ENCODE results near the gene PPP2R3B.
A peak's percentile ranks its signal among the peaks of the same experiment; 100 is the strongest.

The PPP2R3B gene, protein sequence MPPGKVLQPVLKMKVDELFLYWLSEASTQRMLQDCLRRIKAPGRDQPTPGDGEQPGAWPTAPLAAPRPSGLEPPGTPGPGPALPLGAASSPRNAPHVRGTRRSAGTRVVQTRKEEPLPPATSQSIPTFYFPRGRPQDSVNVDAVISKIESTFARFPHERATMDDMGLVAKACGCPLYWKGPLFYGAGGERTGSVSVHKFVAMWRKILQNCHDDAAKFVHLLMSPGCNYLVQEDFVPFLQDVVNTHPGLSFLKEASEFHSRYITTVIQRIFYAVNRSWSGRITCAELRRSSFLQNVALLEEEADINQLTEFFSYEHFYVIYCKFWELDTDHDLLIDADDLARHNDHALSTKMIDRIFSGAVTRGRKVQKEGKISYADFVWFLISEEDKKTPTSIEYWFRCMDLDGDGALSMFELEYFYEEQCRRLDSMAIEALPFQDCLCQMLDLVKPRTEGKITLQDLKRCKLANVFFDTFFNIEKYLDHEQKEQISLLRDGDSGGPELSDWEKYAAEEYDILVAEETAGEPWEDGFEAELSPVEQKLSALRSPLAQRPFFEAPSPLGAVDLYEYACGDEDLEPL

DNA sequence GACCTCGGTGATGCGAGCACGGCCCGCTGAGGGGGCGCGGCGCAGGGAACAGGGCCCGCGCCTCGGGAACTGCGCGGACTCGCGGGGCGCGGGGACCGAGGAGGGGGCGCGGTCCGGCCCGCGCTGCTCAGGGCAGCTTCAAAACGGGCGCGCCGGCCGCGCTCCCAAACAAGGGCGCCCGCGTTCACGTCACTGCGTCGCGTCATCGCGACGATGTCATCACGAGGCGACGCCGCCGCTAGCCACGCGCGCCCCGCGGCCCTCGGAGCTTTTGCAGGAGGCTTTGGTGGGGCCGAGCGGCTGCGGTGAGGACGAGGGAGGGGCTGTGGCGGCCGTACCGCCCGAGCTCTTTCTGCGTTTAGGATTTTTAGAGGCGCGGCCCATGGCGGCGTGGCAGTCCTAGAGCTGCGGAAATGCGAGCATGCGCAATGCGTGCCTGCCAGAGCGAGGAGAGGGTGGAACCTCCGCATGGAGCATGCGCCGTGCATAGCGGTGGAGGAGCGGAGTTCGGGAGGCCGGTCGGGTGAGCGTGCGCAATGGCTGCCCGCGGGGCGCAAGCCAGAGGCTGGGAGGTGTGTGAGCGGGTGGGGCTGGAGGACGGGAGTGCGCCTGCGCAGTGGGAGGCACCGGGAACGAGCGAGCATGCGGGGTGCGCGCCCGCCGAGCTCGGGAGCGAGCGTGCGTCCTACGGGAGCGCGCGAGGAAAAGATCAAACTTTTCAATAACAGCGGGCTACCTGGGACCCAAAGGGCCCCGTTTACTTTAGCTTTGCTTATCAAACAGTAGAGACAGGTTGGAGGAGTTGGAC is at the start of gene PPP2R3B:
Gene PPP2R3B (minus strand): TSS at position 140 of the 808 bp plus-strand sequence. CDS start 216 bp downstream, outside the sequence.
- TF ChIP-seq, protein P1, sequence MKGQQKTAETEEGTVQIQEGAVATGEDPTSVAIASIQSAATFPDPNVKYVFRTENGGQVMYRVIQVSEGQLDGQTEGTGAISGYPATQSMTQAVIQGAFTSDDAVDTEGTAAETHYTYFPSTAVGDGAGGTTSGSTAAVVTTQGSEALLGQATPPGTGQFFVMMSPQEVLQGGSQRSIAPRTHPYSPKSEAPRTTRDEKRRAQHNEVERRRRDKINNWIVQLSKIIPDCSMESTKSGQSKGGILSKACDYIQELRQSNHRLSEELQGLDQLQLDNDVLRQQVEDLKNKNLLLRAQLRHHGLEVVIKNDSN (IDR thresholded peaks at IDR 0.05), result no peak
- TF ChIP-seq, protein P2, sequence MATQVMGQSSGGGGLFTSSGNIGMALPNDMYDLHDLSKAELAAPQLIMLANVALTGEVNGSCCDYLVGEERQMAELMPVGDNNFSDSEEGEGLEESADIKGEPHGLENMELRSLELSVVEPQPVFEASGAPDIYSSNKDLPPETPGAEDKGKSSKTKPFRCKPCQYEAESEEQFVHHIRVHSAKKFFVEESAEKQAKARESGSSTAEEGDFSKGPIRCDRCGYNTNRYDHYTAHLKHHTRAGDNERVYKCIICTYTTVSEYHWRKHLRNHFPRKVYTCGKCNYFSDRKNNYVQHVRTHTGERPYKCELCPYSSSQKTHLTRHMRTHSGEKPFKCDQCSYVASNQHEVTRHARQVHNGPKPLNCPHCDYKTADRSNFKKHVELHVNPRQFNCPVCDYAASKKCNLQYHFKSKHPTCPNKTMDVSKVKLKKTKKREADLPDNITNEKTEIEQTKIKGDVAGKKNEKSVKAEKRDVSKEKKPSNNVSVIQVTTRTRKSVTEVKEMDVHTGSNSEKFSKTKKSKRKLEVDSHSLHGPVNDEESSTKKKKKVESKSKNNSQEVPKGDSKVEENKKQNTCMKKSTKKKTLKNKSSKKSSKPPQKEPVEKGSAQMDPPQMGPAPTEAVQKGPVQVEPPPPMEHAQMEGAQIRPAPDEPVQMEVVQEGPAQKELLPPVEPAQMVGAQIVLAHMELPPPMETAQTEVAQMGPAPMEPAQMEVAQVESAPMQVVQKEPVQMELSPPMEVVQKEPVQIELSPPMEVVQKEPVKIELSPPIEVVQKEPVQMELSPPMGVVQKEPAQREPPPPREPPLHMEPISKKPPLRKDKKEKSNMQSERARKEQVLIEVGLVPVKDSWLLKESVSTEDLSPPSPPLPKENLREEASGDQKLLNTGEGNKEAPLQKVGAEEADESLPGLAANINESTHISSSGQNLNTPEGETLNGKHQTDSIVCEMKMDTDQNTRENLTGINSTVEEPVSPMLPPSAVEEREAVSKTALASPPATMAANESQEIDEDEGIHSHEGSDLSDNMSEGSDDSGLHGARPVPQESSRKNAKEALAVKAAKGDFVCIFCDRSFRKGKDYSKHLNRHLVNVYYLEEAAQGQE (IDR thresholded peaks at IDR 0.05; ENCODE audit: low read depth), result no peak
- TF ChIP-seq, protein P3, sequence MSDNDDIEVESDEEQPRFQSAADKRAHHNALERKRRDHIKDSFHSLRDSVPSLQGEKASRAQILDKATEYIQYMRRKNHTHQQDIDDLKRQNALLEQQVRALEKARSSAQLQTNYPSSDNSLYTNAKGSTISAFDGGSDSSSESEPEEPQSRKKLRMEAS (IDR thresholded peaks at IDR 0.05), result peak; percentile 83
- no peak for TF ChIP-seq FOXM1 (IDR thresholded peaks at IDR 0.05; ENCODE audit: borderline replicate concordance, low read depth)
- no peak for TF ChIP-seq NFIC (IDR thresholded peaks at IDR 0.05)
- TF ChIP-seq YY1 (IDR thresholded peaks at IDR 0.05; ENCODE audit: low read depth), result no peak; the same call in 1 of the 2 replicates
- TF ChIP-seq ZBTB7A (IDR thresholded peaks at IDR 0.05; ENCODE audit: low read depth), result no peak
- peak; percentile 52; the same call in 1 of the 2 replicates for TF ChIP-seq TAF1 (IDR thresholded peaks at IDR 0.05; ENCODE audit: low read depth)
- no peak for TF ChIP-seq TEAD4 (IDR thresholded peaks at IDR 0.05)
- no peak for TF ChIP-seq CEBPB (IDR thresholded peaks at IDR 0.05)
- TF ChIP-seq EGR1 (IDR thresholded peaks at IDR 0.05), result no peak
- TF ChIP-seq CREB1 (IDR thresholded peaks at IDR 0.05; ENCODE audit: low read depth), result peak; percentile 98
- no peak for TF ChIP-seq TCF12 (IDR thresholded peaks at IDR 0.05; ENCODE audit: low read depth)
- no peak for TF ChIP-seq RAD21 (IDR thresholded peaks at IDR 0.05; ENCODE audit: low read depth)
- TF ChIP-seq EP300 (IDR thresholded peaks at IDR 0.05; ENCODE audit: borderline replicate concordance), result no peak

DNA sequence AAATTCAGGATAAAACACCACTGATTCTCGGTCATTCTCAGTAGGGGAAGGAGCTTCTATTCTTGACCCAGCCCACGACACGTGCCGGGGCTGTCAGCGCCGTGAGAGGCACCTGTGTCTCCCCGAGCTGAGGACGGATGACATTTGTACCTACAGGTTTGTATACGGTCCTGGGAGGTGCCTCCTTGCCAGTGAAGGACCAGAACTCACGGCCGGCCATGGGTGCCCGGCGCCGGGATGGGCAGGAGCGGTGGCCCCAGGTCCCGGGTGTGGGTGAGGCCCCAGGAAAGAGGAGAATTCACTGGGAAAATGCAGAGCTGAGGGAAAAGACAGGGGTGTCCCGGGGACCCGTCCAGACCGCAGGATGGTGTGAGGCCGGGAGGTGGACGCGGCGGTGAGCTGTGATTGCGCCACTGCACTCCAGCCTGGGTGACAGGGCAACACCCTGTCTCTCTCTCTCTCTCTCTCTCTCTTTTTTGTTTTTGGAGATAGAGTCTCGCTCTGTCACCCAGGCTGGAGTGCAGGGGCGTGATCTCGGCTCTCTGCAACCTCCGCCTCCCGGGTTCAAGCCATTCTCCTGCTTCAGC is 48.9 kb upstream of the PPP2R3B start:
- TF ChIP-seq EGR1 (IDR thresholded peaks at IDR 0.05), result no peak

DNA sequence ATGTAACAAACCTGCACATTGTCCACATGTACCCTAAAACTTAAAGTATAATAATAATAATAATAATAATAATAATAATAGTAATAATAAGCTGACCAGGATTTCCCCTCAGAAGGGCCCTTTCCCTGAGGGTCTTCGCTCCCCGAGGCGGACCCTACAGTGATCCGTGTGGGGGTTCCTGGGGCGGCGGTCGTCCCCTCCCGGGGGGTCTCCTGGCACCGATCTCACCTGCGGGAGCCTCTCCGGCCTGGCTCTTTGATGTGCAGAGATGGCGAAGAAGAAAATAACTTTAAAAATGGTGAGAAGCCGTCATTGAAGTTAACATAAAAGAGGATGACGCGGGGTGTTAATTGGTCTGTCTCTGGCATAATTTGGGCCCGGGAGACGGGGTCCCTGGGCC is 48.2 kb upstream of the PPP2R3B start:
- no peak for TF ChIP-seq EGR1 (IDR thresholded peaks at IDR 0.05)
- no peak for TF ChIP-seq TAF1 (IDR thresholded peaks at IDR 0.05; ENCODE audit: low read depth)
- TF ChIP-seq ZBTB7A (IDR thresholded peaks at IDR 0.05; ENCODE audit: low read depth), result no peak
- TF ChIP-seq NFIC (IDR thresholded peaks at IDR 0.05), result no peak
- no peak for TF ChIP-seq RAD21 (IDR thresholded peaks at IDR 0.05; ENCODE audit: low read depth)
- TF ChIP-seq, protein P1 (IDR thresholded peaks at IDR 0.05), result no peak
- no peak for TF ChIP-seq CEBPB (IDR thresholded peaks at IDR 0.05)
- TF ChIP-seq TEAD4 (IDR thresholded peaks at IDR 0.05), result no peak
- TF ChIP-seq YY1 (IDR thresholded peaks at IDR 0.05; ENCODE audit: low read depth), result no peak
- no peak for TF ChIP-seq TCF12 (IDR thresholded peaks at IDR 0.05; ENCODE audit: low read depth)
- no peak for TF ChIP-seq EP300 (IDR thresholded peaks at IDR 0.05; ENCODE audit: borderline replicate concordance)
- TF ChIP-seq CREB1 (IDR thresholded peaks at IDR 0.05; ENCODE audit: low read depth), result no peak
- TF ChIP-seq, protein P2 (IDR thresholded peaks at IDR 0.05; ENCODE audit: low read depth), result no peak
- TF ChIP-seq FOXM1 (IDR thresholded peaks at IDR 0.05; ENCODE audit: borderline replicate concordance, low read depth), result no peak

DNA sequence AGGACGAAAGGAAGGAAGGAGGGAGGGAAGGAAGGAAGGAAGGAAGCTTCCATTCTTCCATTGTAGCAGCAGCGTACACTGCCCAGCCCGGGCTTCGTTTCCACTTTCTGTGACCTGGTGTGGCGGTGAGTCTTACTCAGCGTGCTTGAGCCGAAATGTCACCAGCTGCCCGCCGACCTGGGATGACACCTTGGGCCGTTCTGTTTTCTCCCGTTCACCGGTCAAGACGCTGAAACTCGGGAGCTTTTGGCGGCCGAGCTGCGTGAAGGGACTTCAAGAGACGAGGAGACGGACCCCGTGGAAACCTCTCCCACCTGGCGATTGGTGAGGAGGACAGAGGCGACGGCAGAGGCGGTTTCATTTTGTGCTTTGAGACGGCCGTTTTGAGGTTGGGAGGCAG is 47.1 kb upstream of the PPP2R3B start:
- TF ChIP-seq, protein P2 (IDR thresholded peaks at IDR 0.05; ENCODE audit: low read depth), result no peak
- TF ChIP-seq CREB1 (IDR thresholded peaks at IDR 0.05; ENCODE audit: low read depth) (no peak), TEAD4 (IDR thresholded peaks at IDR 0.05) (no peak)
